HepG2 (cell line): Measurements from ENCODE around the gene SEZ6L. TPM values are rescaled to one million over a fixed set of nuclear protein-coding genes. Genes with fewer than 3 reads are reported as not detected.

Source experiments
- ATAC-seq: fragments of 200-7000 bp; cut with Tn5 transposase; 3 replicates; pipeline ENCODE4 v1.9.1; 2020; ENCODE audit warnings: mild to moderate bottlenecking, moderate library complexity
- BruUV-seq: library from RNA; stranded (reverse); fragments of 400-500 nt; replicated peaks from 2 replicates; lab custom pipeline; 2021; lab: Mats Ljungman, UMichigan
- CTCF ChIA-PET: fragments of 300-600 bp; formaldehyde crosslinking; extraction: SDS; loops from one replicate; lab custom pipeline; 2021; ENCODE audit warnings: low total read pairs, inconsistent platforms, low intra/inter-chr PET ratio; lab: Yijun Ruan, JAX
- POLR2A ChIA-PET: fragments of 350-600 bp; sonication (Branson Sonifier 250); formaldehyde crosslinking; loops from one replicate; lab custom pipeline; 2020; ENCODE audit warnings: antibody characterized with exemption, inconsistent platforms; lab: Yijun Ruan, JAX
- DNase-seq: peaks from one replicate; pipeline ENCODE4 v3.0.0-alpha.2; 2015; ENCODE audit warnings: low spot score
- FAIRE-seq: peaks from 3 replicates; lab custom pipeline; 2011; peaks lifted over from hg19 to GRCh38; lab: Jason Lieb, UNC
- H2AFZ ChIP-seq: one replicate; pipeline ENCODE4 v1.6.1; 2011; ENCODE audit warnings: low read length, inconsistent platforms
- H3K27ac ChIP-seq: fragments of 300-600 bp; 3 replicates; pipeline ENCODE4 v1.8.0; 2011; ENCODE audit warnings: mixed run types, mild to moderate bottlenecking, mixed read lengths, low read length, inconsistent platforms; ENCODE audit not compliant: insufficient read depth; ENCODE audit errors: extremely low read length
- H3K27me3 ChIP-seq, 2 experiments: fragments of 200-600 bp in 1 of 2; 2 replicates in 1 of 2; 3 replicates in 1 of 2; pipeline versions ENCODE4 v1.6.0 to v1.8.0; 2011; ENCODE audit warnings: low read length in 2 of 2, mild to moderate bottlenecking in 2 of 2, moderate library complexity in 2 of 2, inconsistent platforms in 1 of 2; ENCODE audit not compliant: insufficient read depth in 2 of 2, control insufficient read depth in 1 of 2
- H3K36me3 ChIP-seq, 2 experiments: fragments of 200-600 bp in 1 of 2; replicated peaks in 1 of 2; 2 replicates in 1 of 2; 3 replicates in 1 of 2; pipeline versions ENCODE4 v1.5.1 to v1.8.0; 2011; ENCODE audit warnings: low read length in 2 of 2, inconsistent platforms in 1 of 2; ENCODE audit not compliant: insufficient read depth in 2 of 2, control insufficient read depth in 1 of 2
- H3K4me1 ChIP-seq: 2 replicates; pipeline ENCODE4 v1.5.1; 2012; ENCODE audit warnings: low read length, inconsistent platforms; ENCODE audit not compliant: insufficient read depth
- H3K4me2 ChIP-seq: 2 replicates; pipeline ENCODE4 v1.6.0; 2011; ENCODE audit warnings: low read depth, low read length, inconsistent platforms
- H3K4me3 ChIP-seq, 3 experiments: fragments of 200-600 bp in 1 of 3; sonication (generic), shearing (Covaris generic) in 1 of 3; replicated peaks in 1 of 3; 2 replicates each; pipeline ENCODE4 v1.5.1; 2011 to 2016; ENCODE audit warnings: low read length in 3 of 3, inconsistent platforms in 2 of 3, low read depth in 2 of 3, mild to moderate bottlenecking in 2 of 3, control low read depth in 1 of 3, mixed read lengths in 1 of 3; ENCODE audit not compliant: insufficient read depth in 1 of 3
- H3K79me2 ChIP-seq: one replicate; pipeline ENCODE4 v1.6.1; 2011; ENCODE audit warnings: low read length, inconsistent platforms; ENCODE audit not compliant: insufficient read depth
- H3K9ac ChIP-seq: 2 replicates; pipeline ENCODE4 v1.6.0; 2011; ENCODE audit warnings: mild to moderate bottlenecking, low read depth, low read length, inconsistent platforms; ENCODE audit not compliant: insufficient read depth
- H3K9me3 ChIP-seq: 2 replicates; pipeline ENCODE4 v1.5.1; 2012; ENCODE audit warnings: mild to moderate bottlenecking, low read length
- H4K20me1 ChIP-seq: 2 replicates; pipeline ENCODE4 v1.6.0; 2011; ENCODE audit warnings: inconsistent platforms, mild to moderate bottlenecking, low read length, moderate library complexity; ENCODE audit not compliant: insufficient read depth
- ATF7-NPFF ChIP-seq: sonication (generic); formaldehyde crosslinking; IDR thresholded peaks from 2 replicates; pipeline ENCODE4 v1.8.1; 2023; ENCODE audit warnings: mild to moderate bottlenecking, low read depth, missing genetic modification reagents, moderate library complexity
- NFIC ChIP-seq: IDR thresholded peaks from 2 replicates; pipeline ENCODE4 v1.6.1; 2012; ENCODE audit warnings: mild to moderate bottlenecking, low read length, inconsistent platforms
- ZFAT ChIP-seq: sonication (generic); formaldehyde crosslinking; conservative IDR thresholded peaks from 2 replicates; pipeline ENCODE4 v1.8.1; 2023; ENCODE audit warnings: missing genetic modification reagents, inconsistent platforms
- ZKSCAN5 ChIP-seq: sonication (generic); formaldehyde crosslinking; IDR thresholded peaks from 2 replicates; pipeline ENCODE4 v1.5.1; 2020; ENCODE audit warnings: mild to moderate bottlenecking, missing genetic modification reagents
- ZNF569 ChIP-seq: sonication (generic); formaldehyde crosslinking; IDR thresholded peaks from 2 replicates; pipeline ENCODE4 v1.5.0; 2020; ENCODE audit warnings: mild to moderate bottlenecking, missing genetic modification reagents, moderate library complexity, borderline replicate concordance
- WGBS: methylation state at CpG from one replicate; pipeline ENCODE4 v1.1.6; 2017; ENCODE audit warnings: low lambda C conversion rate; 5-methylcytosine and 5-hydroxymethylcytosine counted together
- in situ Hi-C: cut with HindIII; loops from 2 replicates; pipeline ENCODE4 v1.10.0; 2017; ENCODE audit warnings: low pct_unique_long_range_greater_than_20kb; ENCODE audit not compliant: extremely low pct_ligation_motif_present
- intact Hi-C: fragments of 100-400 bp; cut with micrococcal nuclease; formaldehyde crosslinking; loops from one replicate; pipeline ENCODE4 v1.10.0; 2022; ENCODE audit not compliant: unreplicated experiment
- polyA plus RNA-seq, 8 experiments: library from polyadenylated mRNA; depleted of rRNA in 3 of 8; stranded (reverse) in 7 of 8; unstranded in 1 of 8; fragments of >200 nt; fragmentation: Illumina TruSeq in 4 of 8; extraction: Trizol in 4 of 8; gene quantifications; 2 replicates each; pipeline versions ENCODE4 v1.2.1 to v1.2.3, GENCODE V29; 2011 to 2016; ENCODE audit warnings: low read depth in 4 of 8, missing spikeins in 1 of 8, mixed read lengths in 1 of 8; ENCODE audit not compliant: insufficient read depth in 1 of 8
- total RNA-seq, 5 experiments: library from RNA; depleted of rRNA; stranded (reverse); fragments of >200 nt; fragmentation: Illumina TruSeq; extraction: Trizol; gene quantifications; 2 replicates each; pipeline ENCODE4 v1.2.3, GENCODE V29; 2016; ENCODE audit warnings: low read depth in 1 of 5
- TF ChIP-seq, protein P1 (sequence below): sonication (generic); formaldehyde crosslinking; IDR thresholded peaks from 2 replicates; pipeline ENCODE4 v1.4.0; 2020; ENCODE audit warnings: mild to moderate bottlenecking, missing genetic modification reagents, borderline replicate concordance
- TF ChIP-seq, protein P2 (sequence below): sonication (generic); formaldehyde crosslinking; IDR thresholded peaks from 2 replicates; pipeline ENCODE4 v1.5.0; 2020; ENCODE audit warnings: mild to moderate bottlenecking, missing genetic modification reagents, moderate library complexity

SEZ6L gene
- total and polyA plus RNA-seq, 2 of the 13 experiments (the other 11 are each of a cell fraction or from before 2014, with no cell fraction given): not detected

DNA sequence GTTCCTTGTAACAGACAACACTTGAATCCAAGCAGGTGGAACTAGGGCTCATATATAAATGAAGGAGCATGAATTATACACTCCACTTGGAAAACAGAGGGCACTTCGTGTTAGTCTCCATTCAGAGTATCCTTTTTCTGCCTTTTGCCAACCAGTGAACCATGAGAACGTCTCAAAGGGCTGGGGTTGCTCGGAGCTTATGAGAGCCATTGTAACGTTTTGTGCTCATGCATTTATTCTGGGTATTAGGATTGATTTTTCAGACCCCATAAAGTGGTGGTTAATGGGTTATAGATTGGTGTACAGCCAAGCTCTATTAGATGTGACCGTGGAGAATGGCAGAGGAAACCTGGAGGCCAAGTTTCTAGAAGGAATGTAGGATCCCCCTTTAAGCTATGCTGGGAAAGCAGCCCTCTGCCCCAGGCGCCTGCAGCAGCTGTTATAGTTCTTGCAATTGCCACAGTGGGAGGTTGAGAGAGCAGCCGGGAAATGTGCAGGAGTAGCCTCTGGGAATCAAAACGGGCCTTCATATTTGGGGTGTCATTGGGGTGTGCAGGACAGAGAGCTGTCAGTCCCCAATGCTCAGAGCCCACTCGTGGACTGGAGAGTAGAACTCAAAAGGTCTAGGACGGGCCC lies 205.2 kb downstream of the SEZ6L start:
- no peak overlapping the region for H3K4me3 ChIP-seq
- WGBS: 4% methylated on average over 5 of the region's 10 CpGs
- no peak overlapping the region for H3K4me2 ChIP-seq
- DNase-seq: no peak
- ChIA-PET CTCF (no interaction called here), POLR2A (no interaction called here)
- no peaks in the 10 kb centered on the region for H3K9me3 ChIP-seq
- no TSS peak for BruUV-seq
- no peaks in the 10 kb centered on the region for H4K20me1 ChIP-seq
- no peaks in the 10 kb centered on the region for H3K79me2 ChIP-seq
- H3K4me1 ChIP-seq: no peaks in the 10 kb centered on the region
- H2AFZ ChIP-seq: no peak overlapping the region
- ATAC-seq: no peak
- no peak for FAIRE-seq
- H3K36me3 ChIP-seq: no peaks in the 10 kb centered on the region
- H3K27me3 ChIP-seq: no peaks in the 10 kb centered on the region
- H3K27ac ChIP-seq: no peak overlapping the region
- TF ChIP-seq ZKSCAN5 (CRISPR knock-in tag): no peak
- TF ChIP-seq ZFAT (CRISPR knock-in tag): no peak
- TF ChIP-seq ATF7-NPFF: no peak
- TF ChIP-seq NFIC: no peak
- TF ChIP-seq, protein P1, sequence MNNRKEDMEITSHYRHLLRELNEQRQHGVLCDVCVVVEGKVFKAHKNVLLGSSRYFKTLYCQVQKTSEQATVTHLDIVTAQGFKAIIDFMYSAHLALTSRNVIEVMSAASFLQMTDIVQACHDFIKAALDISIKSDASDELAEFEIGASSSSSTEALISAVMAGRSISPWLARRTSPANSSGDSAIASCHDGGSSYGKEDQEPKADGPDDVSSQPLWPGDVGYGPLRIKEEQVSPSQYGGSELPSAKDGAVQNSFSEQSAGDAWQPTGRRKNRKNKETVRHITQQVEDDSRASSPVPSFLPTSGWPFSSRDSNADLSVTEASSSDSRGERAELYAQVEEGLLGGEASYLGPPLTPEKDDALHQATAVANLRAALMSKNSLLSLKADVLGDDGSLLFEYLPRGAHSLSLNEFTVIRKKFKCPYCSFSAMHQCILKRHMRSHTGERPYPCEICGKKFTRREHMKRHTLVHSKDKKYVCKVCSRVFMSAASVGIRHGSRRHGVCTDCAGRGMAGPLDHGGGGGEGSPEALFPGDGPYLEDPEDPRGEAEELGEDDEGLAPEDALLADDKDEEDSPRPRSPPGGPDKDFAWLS (CRISPR knock-in tag): no peak
- H3K9ac ChIP-seq: no peak overlapping the region
- in situ Hi-C loops (no loop called here), intact Hi-C loops (no loop called here)

GRCh38 chr22:26377170-26377830 lies 208.0 kb downstream of the SEZ6L start:
- BruUV-seq: no TSS peak
- WGBS: 23% methylated on average over 15 of the region's 15 CpGs
- intact Hi-C loops: no loop called here
- POLR2A ChIA-PET: no interaction called here
- H3K9me3 ChIP-seq: no peaks in the 10 kb centered on the region
- no peaks in the 10 kb centered on the region for H3K4me1 ChIP-seq
- H3K4me2 ChIP-seq: no peak overlapping the region
- H3K27ac ChIP-seq: no peak overlapping the region
- DNase-seq (no peak), FAIRE-seq (no peak), ATAC-seq (no peak)
- in situ Hi-C loops: no loop called here
- no peaks in the 10 kb centered on the region for H3K36me3 ChIP-seq
- no peak overlapping the region for H2AFZ ChIP-seq
- H4K20me1 ChIP-seq: no peaks in the 10 kb centered on the region
- H3K27me3 ChIP-seq: peaks cover 0 to 14% of the 10 kb centered on the region in 2 experiments; a peak in 1 of 5 replicates
- CTCF ChIA-PET: no interaction called here
- TF ChIP-seq, protein P2, sequence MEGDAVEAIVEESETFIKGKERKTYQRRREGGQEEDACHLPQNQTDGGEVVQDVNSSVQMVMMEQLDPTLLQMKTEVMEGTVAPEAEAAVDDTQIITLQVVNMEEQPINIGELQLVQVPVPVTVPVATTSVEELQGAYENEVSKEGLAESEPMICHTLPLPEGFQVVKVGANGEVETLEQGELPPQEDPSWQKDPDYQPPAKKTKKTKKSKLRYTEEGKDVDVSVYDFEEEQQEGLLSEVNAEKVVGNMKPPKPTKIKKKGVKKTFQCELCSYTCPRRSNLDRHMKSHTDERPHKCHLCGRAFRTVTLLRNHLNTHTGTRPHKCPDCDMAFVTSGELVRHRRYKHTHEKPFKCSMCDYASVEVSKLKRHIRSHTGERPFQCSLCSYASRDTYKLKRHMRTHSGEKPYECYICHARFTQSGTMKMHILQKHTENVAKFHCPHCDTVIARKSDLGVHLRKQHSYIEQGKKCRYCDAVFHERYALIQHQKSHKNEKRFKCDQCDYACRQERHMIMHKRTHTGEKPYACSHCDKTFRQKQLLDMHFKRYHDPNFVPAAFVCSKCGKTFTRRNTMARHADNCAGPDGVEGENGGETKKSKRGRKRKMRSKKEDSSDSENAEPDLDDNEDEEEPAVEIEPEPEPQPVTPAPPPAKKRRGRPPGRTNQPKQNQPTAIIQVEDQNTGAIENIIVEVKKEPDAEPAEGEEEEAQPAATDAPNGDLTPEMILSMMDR (CRISPR knock-in tag): peak; percentile 25; the same call in 1 of the 2 replicates
- TF ChIP-seq ZNF569 (CRISPR knock-in tag): no peak
- H3K79me2 ChIP-seq: no peaks in the 10 kb centered on the region
- no peak overlapping the region for H3K4me3 ChIP-seq
- no peak overlapping the region for H3K9ac ChIP-seq
